Osteocyte (in vitro differentiated cells): Measurements from ENCODE around the gene MMADHC. TPM values are rescaled to one million over a fixed set of nuclear protein-coding genes. Genes with fewer than 3 reads are reported as not detected.
"Not testable (repeated sequence)": the region's sequence is repeated elsewhere in the genome, so short reads cannot be mapped to it uniquely, and the experiment has no call there.

Source experiments
- DNase-seq: peaks from one replicate; pipeline ENCODE4 v3.0.0; 2021; ENCODE audit warnings: mixed read lengths; ENCODE audit not compliant: unreplicated experiment; ENCODE audit errors: extremely low spot score
- H3K27ac Mint-ChIP-seq: one replicate; pipeline ENCODE4 v1.8.0; 2021; ENCODE audit warnings: mild to moderate bottlenecking, mixed read lengths; ENCODE audit not compliant: unreplicated experiment
- H3K27me3 Mint-ChIP-seq: one replicate; pipeline ENCODE4 v1.8.0; 2021; ENCODE audit warnings: mixed read lengths; ENCODE audit not compliant: unreplicated experiment
- H3K36me3 Mint-ChIP-seq: one replicate; pipeline ENCODE4 v1.8.0; 2021; ENCODE audit warnings: mixed read lengths; ENCODE audit not compliant: unreplicated experiment
- H3K4me1 Mint-ChIP-seq: one replicate; pipeline ENCODE4 v1.8.0; 2021; ENCODE audit warnings: mixed read lengths; ENCODE audit not compliant: unreplicated experiment
- H3K4me3 Mint-ChIP-seq: one replicate; pipeline ENCODE4 v1.8.0; 2021; ENCODE audit warnings: mild to moderate bottlenecking, moderate library complexity, mixed read lengths; ENCODE audit not compliant: unreplicated experiment
- H3K9me3 Mint-ChIP-seq: one replicate; pipeline ENCODE4 v1.8.0; 2021; ENCODE audit warnings: mixed read lengths; ENCODE audit not compliant: unreplicated experiment
- total RNA-seq: library from RNA; stranded (reverse); gene quantifications from 2 replicates; pipeline ENCODE4 v1.2.1, GENCODE V29; 2021
- TF ChIP-seq, protein P1 (sequence below): fragments of 200-600 bp; sonication (generic); IDR thresholded peaks from 2 replicates; pipeline ENCODE4 v1.5.0; 2021; ENCODE audit warnings: antibody characterized with exemption, mild to moderate bottlenecking, moderate library complexity

MMADHC gene
- total RNA-seq, 1 donor from 2014 or later, result 96.6 TPM

GRCh38 chr2:149573760-149574159 lies 13.8 kb downstream of the MMADHC start:
- H3K4me3 Mint-ChIP-seq, result no peak overlapping the region
- no peaks in the 10 kb centered on the region for H3K27me3 Mint-ChIP-seq
- peaks cover 60% of the 10 kb centered on the region for H3K36me3 Mint-ChIP-seq
- no peaks in the 10 kb centered on the region for H3K9me3 Mint-ChIP-seq
- H3K4me1 Mint-ChIP-seq, result peaks cover 12% of the 10 kb centered on the region
- H3K27ac Mint-ChIP-seq, result no peak overlapping the region
- TF ChIP-seq, protein P1, sequence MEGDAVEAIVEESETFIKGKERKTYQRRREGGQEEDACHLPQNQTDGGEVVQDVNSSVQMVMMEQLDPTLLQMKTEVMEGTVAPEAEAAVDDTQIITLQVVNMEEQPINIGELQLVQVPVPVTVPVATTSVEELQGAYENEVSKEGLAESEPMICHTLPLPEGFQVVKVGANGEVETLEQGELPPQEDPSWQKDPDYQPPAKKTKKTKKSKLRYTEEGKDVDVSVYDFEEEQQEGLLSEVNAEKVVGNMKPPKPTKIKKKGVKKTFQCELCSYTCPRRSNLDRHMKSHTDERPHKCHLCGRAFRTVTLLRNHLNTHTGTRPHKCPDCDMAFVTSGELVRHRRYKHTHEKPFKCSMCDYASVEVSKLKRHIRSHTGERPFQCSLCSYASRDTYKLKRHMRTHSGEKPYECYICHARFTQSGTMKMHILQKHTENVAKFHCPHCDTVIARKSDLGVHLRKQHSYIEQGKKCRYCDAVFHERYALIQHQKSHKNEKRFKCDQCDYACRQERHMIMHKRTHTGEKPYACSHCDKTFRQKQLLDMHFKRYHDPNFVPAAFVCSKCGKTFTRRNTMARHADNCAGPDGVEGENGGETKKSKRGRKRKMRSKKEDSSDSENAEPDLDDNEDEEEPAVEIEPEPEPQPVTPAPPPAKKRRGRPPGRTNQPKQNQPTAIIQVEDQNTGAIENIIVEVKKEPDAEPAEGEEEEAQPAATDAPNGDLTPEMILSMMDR, result peak; percentile 61
- no peak for DNase-seq

DNA sequence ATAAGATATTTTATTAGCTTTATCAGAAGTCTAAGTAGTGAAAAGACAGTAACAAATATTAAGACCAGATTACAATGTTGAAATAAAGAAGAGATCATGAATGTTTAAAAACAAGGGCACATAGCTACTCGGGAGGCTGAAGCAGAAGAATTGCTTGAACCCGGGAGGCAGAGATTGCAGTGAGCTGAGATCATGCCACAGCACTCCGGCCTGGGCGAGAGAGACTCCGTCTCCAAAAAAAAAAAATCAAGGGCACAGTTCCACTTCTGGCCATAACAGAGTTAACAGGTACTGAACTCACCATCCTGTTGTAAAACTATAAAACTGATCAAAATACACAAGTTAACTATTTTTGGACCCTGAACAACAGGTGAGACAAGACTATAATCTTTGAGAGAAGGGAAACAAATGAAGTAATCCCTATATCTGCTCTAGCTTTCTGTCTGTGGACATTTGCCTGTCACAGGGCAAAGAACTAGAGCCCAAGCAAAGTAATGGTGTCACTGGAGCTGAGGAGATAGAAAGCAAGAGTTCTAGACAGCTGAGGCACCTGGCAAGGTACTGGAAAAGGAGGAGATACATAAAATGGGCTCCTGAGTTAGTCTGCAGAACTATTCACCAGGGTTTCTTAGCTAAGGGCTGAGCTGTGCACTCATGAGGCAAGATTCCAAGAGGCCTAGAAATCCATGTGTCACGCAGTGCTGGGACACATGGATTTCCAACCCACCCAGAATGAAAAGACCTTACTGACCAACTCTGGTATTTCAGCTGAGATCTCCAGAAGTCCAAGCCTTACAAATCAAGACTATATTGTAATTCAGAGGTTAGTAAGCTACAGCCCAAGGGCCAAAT lies 15.2 kb downstream of the MMADHC start:
- TF ChIP-seq, protein P1, result no peak
- no peaks in the 10 kb centered on the region for H3K9me3 Mint-ChIP-seq
- no peak for DNase-seq
- H3K4me1 Mint-ChIP-seq, result peaks cover 10% of the 10 kb centered on the region
- no peak overlapping the region for H3K27ac Mint-ChIP-seq
- H3K36me3 Mint-ChIP-seq, result peaks cover 57% of the 10 kb centered on the region
- H3K4me3 Mint-ChIP-seq, result no peak overlapping the region
- H3K27me3 Mint-ChIP-seq, result no peaks in the 10 kb centered on the region

DNA sequence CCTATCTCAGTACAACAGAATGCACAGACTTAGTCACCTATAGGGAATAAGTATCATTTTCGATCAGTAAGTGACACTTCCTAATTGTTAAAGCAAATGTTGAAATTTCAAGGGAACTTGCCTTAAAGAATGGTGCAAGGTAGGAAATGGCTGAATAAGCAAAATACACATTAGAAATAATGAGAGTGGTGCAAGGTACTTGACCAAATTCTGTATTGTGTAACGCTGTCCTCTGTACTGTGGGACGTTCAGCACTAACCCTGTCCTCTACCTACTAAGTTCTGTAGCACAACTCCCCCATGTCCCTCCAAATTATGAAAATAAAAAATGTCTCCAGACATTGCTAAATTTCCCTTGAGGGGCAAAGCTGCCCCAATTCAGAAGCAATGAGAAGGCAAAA lies 19.4 kb downstream of the MMADHC start:
- no peaks in the 10 kb centered on the region for H3K9me3 Mint-ChIP-seq
- H3K27ac Mint-ChIP-seq, result no peak overlapping the region
- H3K4me3 Mint-ChIP-seq, result no peak overlapping the region
- H3K27me3 Mint-ChIP-seq, result no peaks in the 10 kb centered on the region
- no peaks in the 10 kb centered on the region for H3K4me1 Mint-ChIP-seq
- TF ChIP-seq, protein P1, result no peak
- H3K36me3 Mint-ChIP-seq, result peaks cover 50% of the 10 kb centered on the region
- DNase-seq, result no peak

- H3K27me3 Mint-ChIP-seq, result no peaks in the 10 kb centered on the region
- no peak overlapping the region for H3K4me3 Mint-ChIP-seq
- peaks cover 41% of the 10 kb centered on the region for H3K36me3 Mint-ChIP-seq
- H3K9me3 Mint-ChIP-seq, result no peaks in the 10 kb centered on the region
- TF ChIP-seq, protein P1, result no peak
- no peak overlapping the region for H3K27ac Mint-ChIP-seq
- DNase-seq, result no peak
- H3K4me1 Mint-ChIP-seq, result peaks cover 11% of the 10 kb centered on the region
Observed at GRCh38 chr2:149566652-149567051, 20.9 kb downstream of the MMADHC start.

- Mint-ChIP-seq H3K4me1 (peaks cover 14% of the 10 kb centered on the region), H3K36me3 (peaks cover 38% of the 10 kb centered on the region)
- H3K9me3 Mint-ChIP-seq, H3K27me3 Mint-ChIP-seq, DNase-seq, H3K27ac Mint-ChIP-seq, H3K4me3 Mint-ChIP-seq: not testable (repeated sequence)
Observed at GRCh38 chr2:149565625-149566024, 21.9 kb downstream of the MMADHC start.
